ENCODE results near the gene FAIM2. TPM values are rescaled to one million over a fixed set of nuclear protein-coding genes. Genes with fewer than 3 reads are reported as not detected.

The FAIM2 gene
- total RNA-seq, 2 donors from 2014 or later: 1.0 to 4.9 TPM

GRCh38 chr12:49929581-49929980 lies 25.9 kb upstream of the FAIM2 start:
- Histone ChIP-seq H3K27ac (no peak overlapping the region), H3K4me3 (no peak overlapping the region), H3K27me3 (no peaks in the 10 kb centered on the region), H3K9me3 (no peaks in the 10 kb centered on the region), H3K36me3 (replicated peaks in 1 of 2; ENCODE audit: insufficient read depth in 1 of 2, low read depth in 2 of 2) (no peaks in the 10 kb centered on the region), H3K4me1 (no peaks in the 10 kb centered on the region)
- TF ChIP-seq POLR2A (IDR thresholded peaks at IDR 0.05) (no peak), CTCF (IDR thresholded peaks at IDR 0.05) (no peak)
- ATAC-seq (no peak), DNase-seq (no peak)
- intact Hi-C loops (cut with DNase I): no loop called here
- 78 to 79% methylated on average over 6 to 7 of the region's 7 CpGs for WGBS, 2 donors

GRCh38 chr12:49928471-49928870 lies 24.8 kb upstream of the FAIM2 start:
- no peak for DNase-seq
- Histone ChIP-seq H3K4me1 (no peaks in the 10 kb centered on the region), H3K4me3 (no peak overlapping the region), H3K27me3 (no peaks in the 10 kb centered on the region), H3K27ac (no peak overlapping the region), H3K9me3 (no peaks in the 10 kb centered on the region), H3K36me3 (replicated peaks in 1 of 2; ENCODE audit: insufficient read depth in 1 of 2, low read depth in 2 of 2) (no peaks in the 10 kb centered on the region)
- no peak for ATAC-seq
- intact Hi-C loops (cut with DNase I): no loop called here
- WGBS, 2 donors: 88 to 92% methylated on average over 6 of the region's 6 CpGs
- TF ChIP-seq CTCF (IDR thresholded peaks at IDR 0.05): no peak
- TF ChIP-seq POLR2A (IDR thresholded peaks at IDR 0.05): no peak

- WGBS, 2 donors: 79 to 90% methylated on average over 10 to 11 of the region's 11 CpGs
- DNase-seq: no peak
- H3K9me3 ChIP-seq: no peaks in the 10 kb centered on the region
- no peak for ATAC-seq
- no peak overlapping the region for H3K4me3 ChIP-seq
- H3K27ac ChIP-seq: no peak overlapping the region
- no peak for TF ChIP-seq CTCF (IDR thresholded peaks at IDR 0.05)
- no peak for TF ChIP-seq POLR2A (IDR thresholded peaks at IDR 0.05)
- H3K27me3 ChIP-seq: no peaks in the 10 kb centered on the region
- H3K4me1 ChIP-seq: peaks cover 10% of the 10 kb centered on the region
- no peaks in the 10 kb centered on the region for H3K36me3 ChIP-seq (replicated peaks in 1 of 2; ENCODE audit: insufficient read depth in 1 of 2, low read depth in 2 of 2)
- intact Hi-C loops (cut with DNase I): no loop called here
These were observed 21.9 kb upstream of the FAIM2 start for GRCh38 chr12:49925433-49926204.

- no peaks in the 10 kb centered on the region for H3K27me3 ChIP-seq
- no peaks in the 10 kb centered on the region for H3K36me3 ChIP-seq (replicated peaks in 1 of 2; ENCODE audit: insufficient read depth in 1 of 2, low read depth in 2 of 2)
- DNase-seq (no peak), ATAC-seq (no peak)
- no peak for TF ChIP-seq POLR2A (IDR thresholded peaks at IDR 0.05)
- no peak for TF ChIP-seq CTCF (IDR thresholded peaks at IDR 0.05)
- H3K27ac ChIP-seq: no peak overlapping the region
- no peaks in the 10 kb centered on the region for H3K9me3 ChIP-seq
- peaks cover 10% of the 10 kb centered on the region for H3K4me1 ChIP-seq
- intact Hi-C loops (cut with DNase I): no loop called here
- 89 to 91% methylated on average over 7 of the region's 7 CpGs for WGBS, 2 donors
- no peak overlapping the region for H3K4me3 ChIP-seq
These were observed 21.0 kb upstream of the FAIM2 start for GRCh38 chr12:49924628-49925246.
